Measurements from ENCODE around the gene OAS1.

Gene OAS1

GRCh38 chr12:112967858-112968257, 61.1 kb downstream of the OAS1 start:
- DNase-seq, result no peak
